Left renal cortex interstitium (tissue), 4 donors: ENCODE data around the gene IGFN1. TPM values are rescaled to one million over a fixed set of nuclear protein-coding genes. Genes with fewer than 3 reads are reported as not detected.
"Not testable (repeated sequence)": the region's sequence is repeated elsewhere in the genome, so short reads cannot be mapped to it uniquely, and the experiment has no call there.

Source experiments
- DNase-seq, 4 donors: peaks; one replicate each; pipeline ENCODE4 v3.0.0-alpha.2; 2013; ENCODE audit warnings: low read depth in 4 of 4, low spot score in 2 of 4, missing footprints in 1 of 4
- polyA plus RNA-seq, 4 donors: library from polyadenylated mRNA; unstranded; fragments of 120-200 nt; gene quantifications; one replicate each; pipeline ENCODE4 v1.2.1, GENCODE V29; 2013; ENCODE audit not compliant: insufficient read length in 4 of 4

The IGFN1 gene
- polyA plus RNA-seq, 4 donors = 0.34 to 1.3 (median 0.78) TPM

DNA sequence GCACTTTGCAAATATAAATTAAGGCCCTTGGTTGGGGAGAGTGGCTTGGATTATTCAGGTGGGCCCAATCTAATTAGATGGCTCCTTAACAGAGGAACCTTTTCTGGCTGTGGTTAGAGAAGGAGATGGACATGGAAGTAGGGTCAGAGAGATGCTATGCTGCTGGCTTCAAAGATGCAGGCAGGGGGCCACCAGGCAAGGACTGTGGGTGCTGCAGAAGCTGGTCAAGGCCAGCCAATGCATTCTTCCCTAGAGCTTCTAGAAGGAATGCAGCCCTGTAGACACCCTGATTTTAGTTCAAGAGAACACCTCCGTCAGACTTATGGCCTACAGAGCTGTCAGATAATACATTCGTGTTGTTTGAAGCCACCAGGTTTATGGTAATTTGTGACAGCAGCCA is 32.7 kb upstream of the IGFN1 start:
- DNase-seq = no peak

DNA sequence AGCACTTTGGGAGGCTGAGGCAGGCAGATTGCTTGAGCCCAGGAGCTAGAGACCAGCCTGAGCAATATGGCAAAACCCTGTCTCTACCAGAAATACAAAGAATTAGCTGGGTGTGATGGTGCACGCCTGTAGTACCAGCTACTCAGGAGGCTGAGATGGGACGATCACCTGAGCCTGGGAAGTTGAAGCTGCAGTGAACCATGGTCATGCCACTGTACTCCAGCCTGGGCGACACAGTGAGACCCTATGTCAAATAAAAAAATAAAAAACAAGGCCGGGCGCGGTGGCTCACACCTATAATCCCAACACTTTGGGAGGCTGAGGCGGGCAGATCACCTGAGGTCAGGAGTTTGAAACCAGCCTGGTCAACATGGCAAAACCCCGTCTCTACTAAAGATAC is 27.6 kb upstream of the IGFN1 start:
- DNase-seq = not testable (repeated sequence)

DNA sequence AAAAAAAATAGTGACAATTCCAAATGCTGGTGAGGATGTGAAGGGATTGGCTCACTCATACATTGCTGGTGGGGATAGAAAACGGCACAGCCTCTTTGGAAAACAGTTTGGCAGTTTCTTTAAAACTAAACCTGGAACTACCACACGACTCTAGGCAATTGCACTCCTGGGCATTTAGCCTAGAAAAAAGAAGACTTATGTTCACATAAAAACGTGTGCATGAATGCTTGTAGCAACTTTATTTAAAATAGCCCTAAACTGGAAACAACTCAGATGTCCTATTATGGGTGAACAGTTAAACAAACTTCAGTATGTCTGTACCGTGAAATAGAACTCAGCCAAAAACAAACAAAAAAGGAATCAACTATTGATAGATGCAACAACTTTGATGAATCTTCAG is 26.9 kb upstream of the IGFN1 start:
- no peak for DNase-seq

DNA sequence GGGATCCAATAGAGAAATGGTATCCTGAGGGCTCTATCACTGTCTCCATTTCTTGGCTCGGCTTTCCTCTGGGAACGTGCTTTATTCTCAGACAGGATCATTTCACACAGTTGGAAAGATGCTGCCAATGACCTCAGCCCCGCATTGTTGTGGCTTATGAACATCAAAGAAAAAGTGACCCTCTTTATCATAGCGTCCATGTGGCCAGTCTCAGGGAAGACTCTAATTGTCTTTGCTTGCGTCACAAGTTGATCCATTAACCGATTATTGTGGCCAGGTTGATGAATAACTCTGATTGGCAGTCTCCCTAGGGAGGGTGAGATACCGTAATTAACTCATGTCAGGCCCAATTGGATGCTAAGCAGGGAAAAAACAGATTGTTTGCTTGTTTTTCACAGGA is 26.0 kb upstream of the IGFN1 start:
- no peak for DNase-seq

DNA sequence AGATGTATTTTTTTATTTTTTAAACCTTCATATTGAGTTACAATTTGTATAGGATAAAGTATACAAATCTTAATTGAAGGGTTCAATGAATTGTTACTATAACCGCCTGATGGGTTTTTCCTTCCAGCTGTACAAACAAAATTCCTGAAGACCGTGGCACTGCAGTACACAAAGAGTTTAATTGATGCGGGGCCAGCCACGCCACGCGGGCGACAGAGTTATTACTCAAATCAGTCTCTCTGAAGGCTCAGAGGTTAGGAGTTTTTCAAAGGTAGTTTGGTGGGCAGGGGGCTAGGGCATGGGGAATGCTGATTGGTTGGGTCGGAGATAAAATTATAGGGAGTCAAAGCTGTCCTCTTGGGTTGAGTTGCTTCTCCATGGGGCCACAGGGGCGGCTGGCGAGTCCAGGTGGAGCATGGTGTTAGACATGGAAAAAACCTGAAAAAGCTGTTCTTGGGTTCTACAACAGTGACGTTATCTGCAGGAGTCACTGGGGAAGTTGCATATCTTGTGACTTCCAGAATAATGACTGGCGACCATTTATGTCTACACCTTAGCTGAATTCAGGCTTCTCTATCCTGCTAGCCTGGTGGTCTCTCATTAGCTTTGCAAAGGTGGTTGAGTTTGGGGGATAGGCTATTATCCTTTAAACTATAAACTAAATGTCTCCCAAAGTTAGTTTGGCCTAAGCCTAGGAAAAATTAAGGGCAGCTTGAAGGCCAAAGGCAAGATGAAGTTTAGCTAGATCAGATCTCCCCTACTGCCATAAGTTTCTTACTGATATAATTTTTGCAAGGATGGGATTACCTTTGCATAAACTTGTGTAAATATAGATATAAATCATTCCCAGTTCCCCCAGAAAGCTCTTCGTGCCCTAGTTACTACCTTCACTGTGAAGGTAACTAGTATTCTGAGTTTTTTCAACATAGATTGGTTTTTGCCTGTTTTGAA is 23.3 kb upstream of the IGFN1 start:
- DNase-seq = no peak

DNA sequence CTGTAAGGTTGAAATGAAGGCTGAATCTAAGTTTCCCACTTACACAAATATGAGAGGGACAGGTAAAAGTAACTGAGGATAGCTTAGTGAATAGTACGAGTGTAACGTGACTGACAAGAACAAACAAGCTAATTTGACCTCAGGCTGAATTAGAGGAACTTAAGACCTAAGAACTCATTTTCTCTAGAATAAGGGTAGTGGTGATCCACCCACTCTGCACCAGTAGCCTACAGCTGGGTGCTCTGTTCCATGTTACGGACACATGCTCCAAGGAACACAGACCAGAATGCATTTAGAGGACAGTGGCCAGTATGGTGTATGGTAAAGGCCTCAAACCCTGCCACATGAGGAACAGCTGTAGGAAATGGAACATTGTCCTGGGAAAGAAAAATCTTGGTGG is 21.4 kb upstream of the IGFN1 start:
- DNase-seq = no peak

DNA sequence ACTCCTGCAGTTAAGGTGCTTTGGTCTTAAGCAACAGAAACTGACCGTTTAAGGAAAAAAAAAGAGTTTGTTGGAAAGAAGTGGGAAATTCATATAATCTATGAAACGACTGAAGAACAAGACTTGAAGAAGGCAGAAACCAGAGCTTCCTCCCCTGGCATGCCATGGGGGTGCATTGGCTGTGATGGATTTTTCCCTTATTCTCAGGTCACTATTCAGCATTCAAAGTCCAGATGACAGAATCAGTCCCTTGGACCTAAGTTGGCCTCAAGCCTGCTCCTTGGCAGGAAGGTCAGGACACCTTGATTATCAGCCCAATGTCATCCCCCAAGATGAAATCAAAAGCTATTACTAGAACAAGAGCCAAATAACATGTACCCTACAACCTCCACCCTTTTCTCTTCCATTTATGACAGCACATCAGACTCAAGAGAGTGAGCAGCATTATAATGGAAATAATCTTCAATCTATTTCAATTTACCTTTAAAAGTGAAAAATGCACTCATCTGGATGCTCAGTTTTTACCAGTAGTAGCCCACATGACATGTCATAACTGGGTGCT is 20.6 kb upstream of the IGFN1 start:
- DNase-seq = no peak

DNA sequence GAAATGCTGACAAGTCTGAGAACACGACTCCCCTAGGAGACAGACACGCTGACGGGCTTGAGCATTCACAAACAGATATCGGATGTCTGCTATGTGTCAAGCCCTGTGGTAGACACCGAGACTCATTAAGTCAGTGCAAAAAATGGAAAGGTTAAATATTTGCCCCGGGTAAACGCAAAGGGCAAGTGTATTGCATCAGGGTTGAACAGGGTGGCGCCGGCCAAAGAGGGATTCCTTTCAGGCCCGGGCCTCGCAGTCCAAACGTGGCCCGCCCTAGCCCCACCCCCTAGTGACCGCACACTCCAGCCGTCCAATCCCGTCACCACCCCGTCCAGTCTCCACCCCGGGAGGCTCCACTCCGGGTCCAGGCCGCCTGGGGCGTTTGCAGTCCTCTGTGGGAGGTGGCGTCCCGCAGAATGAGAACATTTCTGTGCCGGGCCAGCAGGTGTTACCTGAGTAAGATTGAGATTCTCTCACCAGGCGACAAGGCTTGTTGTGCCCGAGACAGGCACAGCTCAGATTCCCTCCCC is 20.0 kb upstream of the IGFN1 start:
- DNase-seq = peak; percentile 80 to 92 (median 84)

DNA sequence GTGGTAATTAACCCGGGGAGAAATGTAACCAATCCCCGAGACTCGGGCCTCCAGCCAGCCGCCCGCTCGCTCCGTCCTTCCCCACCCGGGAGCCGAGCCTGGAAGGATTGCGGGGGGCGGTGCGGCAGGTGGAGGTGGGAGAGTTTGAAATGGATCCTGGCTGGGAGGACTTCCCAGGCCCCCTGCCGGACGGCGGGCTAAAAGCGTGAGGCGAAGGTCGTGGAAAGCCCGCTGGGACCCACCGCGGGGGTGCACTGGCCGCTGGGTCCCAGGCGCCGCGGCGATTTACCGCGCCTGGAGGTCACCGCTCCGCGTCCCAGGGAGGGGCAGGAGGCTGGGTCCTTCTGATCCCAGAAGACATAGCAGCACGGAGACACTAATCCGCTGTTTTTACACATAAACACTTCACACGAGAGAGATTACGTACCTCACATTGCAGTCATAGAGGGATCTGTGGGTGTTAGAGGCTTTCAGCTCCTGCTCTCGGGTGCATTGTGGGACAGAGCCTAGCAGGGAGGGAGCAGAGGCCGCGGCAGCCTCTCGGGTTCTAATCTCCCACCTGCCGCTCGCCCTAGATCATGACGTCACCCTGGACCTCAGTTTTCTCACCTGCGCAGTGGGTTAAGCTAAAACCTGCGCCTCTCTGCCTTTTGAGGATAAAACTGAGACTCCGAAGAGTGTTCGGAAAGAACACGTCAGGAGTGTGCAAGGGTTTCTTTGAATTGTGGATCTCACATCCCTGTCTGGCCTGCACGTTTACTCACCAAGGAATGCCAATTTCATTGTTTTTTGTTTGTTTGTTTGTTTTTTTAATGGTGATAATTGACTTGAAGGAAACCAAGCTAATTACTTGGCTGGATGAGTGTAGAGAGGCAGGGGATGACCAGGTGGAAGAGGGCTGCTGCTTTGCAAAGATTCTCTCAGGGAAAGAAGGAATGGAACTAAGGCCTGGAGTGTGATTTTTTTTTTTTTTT is 19.3 kb upstream of the IGFN1 start:
- no peak for DNase-seq

DNA sequence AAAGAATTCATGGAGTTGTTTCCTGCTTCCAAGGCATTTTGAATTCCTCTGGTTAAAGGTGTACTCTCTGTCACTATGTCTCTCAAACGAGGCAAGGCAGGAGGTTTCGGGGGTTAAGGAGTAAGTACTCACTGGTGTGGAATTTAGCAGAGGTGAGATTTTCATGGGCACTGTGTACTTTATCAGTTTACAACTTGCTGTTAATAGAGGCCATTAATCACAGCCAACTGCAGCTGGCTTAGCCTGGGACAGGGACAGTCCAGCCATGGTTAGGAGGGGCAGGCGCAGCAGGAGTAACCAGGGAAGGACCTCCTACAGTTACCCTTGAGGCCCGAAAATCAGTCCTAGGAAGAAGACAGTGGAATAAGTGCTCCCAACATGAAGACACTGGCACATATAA is 18.3 kb upstream of the IGFN1 start:
- no peak for DNase-seq

DNA sequence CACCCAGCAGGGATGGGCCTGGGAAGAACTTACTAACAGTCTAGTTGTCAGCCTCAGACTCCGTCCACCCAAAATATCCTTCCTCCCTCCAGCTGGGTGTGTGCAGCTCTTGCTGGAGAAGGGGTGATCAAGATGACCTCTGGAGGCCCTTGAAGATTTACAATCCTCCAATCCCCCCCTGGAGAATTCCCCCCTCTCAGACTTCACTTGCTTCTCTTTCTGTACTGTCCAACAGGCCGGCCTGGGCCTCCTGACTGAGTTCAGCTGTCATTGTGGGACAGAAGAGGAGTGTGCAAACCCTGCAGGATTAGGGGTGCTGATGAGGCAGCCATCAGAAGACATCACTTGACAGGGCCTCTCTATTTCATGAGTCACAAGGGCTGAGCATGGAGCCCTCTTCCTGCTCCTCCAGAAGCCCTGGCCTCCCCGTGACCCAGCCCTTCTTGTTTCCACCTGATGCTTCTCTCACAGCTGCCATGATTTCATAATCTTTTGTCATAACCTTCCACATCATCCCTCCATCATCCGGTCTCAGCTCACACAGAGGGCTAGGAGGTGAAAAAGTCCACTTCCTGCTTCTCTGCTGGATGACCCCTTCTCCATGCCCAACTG is 17.5 kb upstream of the IGFN1 start:
- no peak for DNase-seq

DNA sequence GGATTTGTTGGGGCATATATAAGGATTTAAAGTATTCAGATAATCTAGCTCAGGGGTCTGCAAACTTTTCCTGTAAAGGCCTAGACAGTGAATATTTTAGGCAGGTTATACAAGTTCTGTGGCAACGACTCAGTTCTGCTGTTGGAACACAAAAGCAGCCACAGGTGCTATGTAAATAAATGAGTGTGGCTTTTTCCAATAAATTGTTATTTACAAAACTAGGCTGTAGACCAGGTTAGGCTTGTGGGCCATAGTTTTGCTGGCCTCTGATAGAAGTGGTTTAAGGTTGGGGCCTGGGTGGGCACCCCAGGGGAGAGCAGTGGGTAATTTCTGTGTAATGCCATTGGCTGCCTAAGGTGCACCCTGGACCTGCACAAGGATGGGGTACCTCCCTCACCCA is 16.9 kb upstream of the IGFN1 start:
- no peak for DNase-seq

DNA sequence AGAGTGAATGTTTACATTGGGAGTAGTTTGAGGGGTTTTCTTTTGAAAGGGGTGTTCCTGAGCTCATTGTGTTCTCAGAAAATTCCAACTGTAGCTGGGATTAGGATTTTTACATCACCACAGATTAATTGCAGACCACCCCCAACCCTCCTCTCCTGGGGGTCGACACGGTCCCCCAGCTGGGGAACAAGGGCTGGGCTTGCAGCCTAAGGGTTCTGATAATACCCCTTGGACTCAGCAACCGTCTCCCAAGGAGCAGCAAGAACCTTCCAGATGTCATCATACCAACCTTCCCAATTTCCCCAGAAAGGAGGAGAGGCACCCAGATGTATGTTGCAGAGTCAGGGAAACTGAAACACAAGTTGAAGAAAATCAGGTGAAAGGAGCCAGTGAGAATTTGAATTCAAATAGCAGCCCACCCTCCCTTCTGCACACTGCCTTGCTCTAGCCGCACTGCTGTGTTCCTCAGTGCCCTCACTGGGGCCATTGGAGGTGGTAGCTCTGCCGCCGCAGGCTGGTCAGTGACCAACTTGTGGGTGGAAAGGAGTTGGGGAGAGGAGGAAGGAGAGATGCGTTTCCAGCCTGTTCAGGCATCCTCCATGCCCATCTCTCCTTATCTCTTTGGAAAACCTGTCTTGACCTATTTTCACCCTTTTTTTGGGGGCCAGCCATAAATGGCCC is 14.7 kb upstream of the IGFN1 start:
- no peak for DNase-seq

DNA sequence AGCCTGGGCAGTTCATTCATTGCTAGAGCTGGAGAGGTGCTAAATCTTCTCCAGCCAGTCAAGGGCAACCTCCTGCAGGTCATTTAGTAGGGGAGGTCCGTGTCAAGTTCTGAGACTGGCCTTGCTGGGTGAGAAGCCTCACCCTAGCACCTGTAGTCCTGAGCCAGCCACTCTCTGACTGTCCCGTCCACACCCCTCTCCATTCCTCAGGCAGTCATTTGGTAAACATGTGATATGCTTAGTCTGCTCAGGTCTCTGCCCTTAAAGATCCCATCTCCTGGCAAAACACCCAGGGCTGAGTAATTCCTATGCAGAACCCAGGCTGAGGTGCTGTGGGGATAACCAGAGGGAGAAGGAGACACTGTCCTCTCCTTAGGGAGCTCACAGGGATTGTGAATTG is 13.7 kb upstream of the IGFN1 start:
- DNase-seq = no peak

DNA sequence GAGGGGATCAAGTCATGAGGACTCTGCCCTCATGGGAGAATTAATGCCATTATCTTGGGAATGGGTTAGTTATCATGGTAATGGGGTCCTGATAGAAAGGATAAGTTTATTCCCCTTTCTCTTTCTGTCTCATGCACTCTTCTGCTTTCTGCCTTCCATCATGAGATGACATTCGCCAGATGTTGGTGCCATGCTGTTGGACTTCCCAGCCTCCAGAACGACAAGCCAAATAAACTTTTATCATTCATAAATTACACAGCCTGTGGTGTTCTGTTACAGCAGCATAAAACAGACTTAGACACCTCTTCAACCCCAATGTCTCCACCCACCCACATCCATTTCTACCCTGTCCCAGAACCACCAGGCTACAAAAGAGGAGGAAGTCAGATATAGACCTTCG is 11.9 kb upstream of the IGFN1 start:
- DNase-seq = no peak

DNA sequence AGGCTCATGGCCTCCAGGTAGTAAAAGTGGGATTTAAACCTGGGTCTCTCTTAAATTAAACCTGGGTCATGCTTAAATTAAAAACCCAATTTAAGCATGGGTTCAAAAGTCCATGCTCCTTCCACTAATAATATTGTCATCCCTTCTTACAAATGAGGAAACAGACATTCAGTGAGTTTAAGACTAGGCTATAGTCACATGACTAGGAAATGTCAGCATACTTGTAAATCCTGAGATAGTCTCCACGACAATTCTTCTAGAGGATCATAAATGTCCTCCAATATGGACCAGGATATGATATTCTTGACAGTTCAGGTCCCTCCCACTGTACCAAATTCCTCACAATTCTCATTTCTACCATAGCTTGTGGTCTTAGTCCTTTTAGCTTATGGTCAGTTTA is 10.5 kb upstream of the IGFN1 start:
- DNase-seq = no peak

DNA sequence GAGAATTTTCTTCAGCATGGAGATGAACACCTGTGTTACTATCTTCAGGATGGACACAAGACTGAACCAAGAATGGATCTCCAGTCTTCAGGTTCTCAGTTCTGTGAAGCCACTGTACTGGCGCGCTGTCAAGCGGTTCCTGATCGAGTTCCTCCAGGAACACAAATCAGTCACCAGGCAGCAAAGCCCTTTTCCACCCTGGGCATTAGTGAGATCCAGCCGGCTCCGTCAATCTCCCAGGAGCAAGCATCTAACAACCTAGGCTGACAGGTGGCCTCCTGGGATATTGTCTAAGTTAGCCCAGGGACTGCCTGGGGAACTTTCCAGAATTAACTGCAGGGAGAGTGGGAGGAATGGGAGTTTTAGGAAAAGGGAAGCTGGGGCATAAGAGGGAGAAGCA is 9.7 kb upstream of the IGFN1 start:
- DNase-seq = no peak

DNA sequence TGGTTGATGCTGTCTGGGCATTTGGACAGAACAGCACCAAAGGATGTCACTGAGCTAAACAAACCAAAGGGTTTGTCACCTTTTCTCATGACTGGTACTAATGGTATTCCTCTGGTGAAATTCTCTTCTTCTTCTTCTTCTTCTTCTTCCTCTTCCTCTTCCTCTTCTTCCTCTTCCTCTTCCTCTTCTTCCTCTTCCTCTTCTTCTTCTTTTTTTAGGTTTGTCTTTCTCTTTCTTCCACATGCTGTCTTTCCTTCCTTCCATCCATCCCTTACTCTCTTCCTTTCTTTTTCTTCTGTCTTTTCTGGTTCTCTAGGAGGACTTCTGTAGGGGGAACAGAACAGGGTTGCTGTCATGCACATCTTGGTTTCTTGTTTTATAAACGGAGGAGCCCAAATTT is 9.3 kb upstream of the IGFN1 start:
- no peak for DNase-seq

DNA sequence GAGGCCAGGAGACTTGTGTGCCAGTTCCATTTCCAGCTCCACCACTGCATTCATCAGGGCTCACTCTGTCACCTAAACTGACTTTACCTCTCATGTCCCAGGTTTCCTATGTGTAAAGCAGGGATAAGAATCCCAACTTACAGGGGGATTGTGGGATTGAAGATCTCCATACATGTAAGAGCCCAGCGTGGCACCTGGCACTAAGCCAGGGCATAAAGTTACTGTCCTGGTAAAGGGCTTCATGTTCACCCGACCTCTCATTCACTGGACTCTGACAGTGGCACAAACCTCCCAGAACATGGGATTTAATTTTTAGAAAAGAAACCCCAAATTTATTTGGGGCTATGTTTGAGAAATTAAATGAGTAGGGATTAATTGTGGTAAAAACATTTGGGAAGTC is 8.9 kb upstream of the IGFN1 start:
- DNase-seq = no peak

DNA sequence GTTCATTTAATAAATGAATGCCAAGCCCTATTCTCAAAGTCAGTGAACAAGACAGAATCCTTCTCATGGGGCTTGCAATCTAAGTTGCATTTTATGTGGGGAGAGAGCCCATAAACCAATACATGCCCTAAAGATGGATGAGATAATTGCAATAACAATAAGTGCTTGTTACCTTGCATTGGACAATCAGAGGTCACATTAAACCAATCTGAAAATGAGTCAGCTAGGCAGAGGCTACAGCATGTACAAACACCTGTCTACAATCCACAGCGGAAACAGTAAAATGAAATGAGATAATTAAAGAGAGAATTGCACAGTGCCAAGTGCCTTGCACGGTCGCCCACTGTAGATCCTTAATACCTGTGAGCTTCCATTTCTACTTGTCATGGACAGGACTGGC is 7.4 kb upstream of the IGFN1 start:
- DNase-seq = no peak
